OCI-LY7 (cell line): Measurements from ENCODE around the gene FLNC.

ENCODE experiments used
- CTCF ChIP-seq: fragments of 200-600 bp; sonication (generic); conservative IDR thresholded peaks from 2 replicates; pipeline ENCODE4 v1.5.1; 2014; ENCODE audit warnings: mild to moderate bottlenecking, antibody characterized with exemption, low read length, moderate library complexity, mixed read lengths
- EZH2phosphoT487 ChIP-seq: fragments of 200-600 bp; sonication (generic); IDR thresholded peaks from 2 replicates; pipeline ENCODE4 v1.6.1; 2018; ENCODE audit warnings: low read depth, borderline replicate concordance, mild to moderate bottlenecking, mixed run types, antibody characterized with exemption, low read length, moderate library complexity, mixed read lengths

- TF ChIP-seq CTCF (no peak), EZH2phosphoT487 (no peak)
These were observed 15.7 kb upstream of the FLNC start for GRCh38 chr7:128814499-128814898.
